Uterus (tissue), 2 donors: ENCODE results near the gene KIAA0825.

ENCODE experiments used
- POLR2A ChIP-seq, 2 donors: fragments of 450-650 bp; IDR thresholded peaks; one replicate each; pipeline ENCODE4 v1.6.1; 2016; ENCODE audit warnings: antibody characterized with exemption in 2 of 2, mild to moderate bottlenecking in 1 of 2, moderate library complexity in 1 of 2
- TF ChIP-seq, protein P1 (sequence below), 4 experiments: fragments of 200-600 bp in 2 of 4; fragments of 450-650 bp in 2 of 4; sonication (generic) in 2 of 4; IDR thresholded peaks; one replicate each; pipeline ENCODE4 v1.5.1; 2016 to 2019; ENCODE audit warnings: antibody characterized with exemption in 4 of 4, mild to moderate bottlenecking in 2 of 4, moderate library complexity in 1 of 4

- TF ChIP-seq, protein P1, sequence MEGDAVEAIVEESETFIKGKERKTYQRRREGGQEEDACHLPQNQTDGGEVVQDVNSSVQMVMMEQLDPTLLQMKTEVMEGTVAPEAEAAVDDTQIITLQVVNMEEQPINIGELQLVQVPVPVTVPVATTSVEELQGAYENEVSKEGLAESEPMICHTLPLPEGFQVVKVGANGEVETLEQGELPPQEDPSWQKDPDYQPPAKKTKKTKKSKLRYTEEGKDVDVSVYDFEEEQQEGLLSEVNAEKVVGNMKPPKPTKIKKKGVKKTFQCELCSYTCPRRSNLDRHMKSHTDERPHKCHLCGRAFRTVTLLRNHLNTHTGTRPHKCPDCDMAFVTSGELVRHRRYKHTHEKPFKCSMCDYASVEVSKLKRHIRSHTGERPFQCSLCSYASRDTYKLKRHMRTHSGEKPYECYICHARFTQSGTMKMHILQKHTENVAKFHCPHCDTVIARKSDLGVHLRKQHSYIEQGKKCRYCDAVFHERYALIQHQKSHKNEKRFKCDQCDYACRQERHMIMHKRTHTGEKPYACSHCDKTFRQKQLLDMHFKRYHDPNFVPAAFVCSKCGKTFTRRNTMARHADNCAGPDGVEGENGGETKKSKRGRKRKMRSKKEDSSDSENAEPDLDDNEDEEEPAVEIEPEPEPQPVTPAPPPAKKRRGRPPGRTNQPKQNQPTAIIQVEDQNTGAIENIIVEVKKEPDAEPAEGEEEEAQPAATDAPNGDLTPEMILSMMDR (IDR thresholded peaks at IDR 0.05): no peak
- TF ChIP-seq POLR2A (IDR thresholded peaks at IDR 0.05): no peak
Observed at GRCh38 chr5:94467954-94468930, 150.2 kb downstream of the KIAA0825 start.
